ENCODE data around the gene SPACA7. TPM values are rescaled to one million over a fixed set of nuclear protein-coding genes. Genes with fewer than 3 reads are reported as not detected.

Gene SPACA7
- total and polyA plus RNA-seq, 10 of the 15 experiments (the other 5 are each of a cell fraction or from before 2014, with no cell fraction given): not detected

DNA sequence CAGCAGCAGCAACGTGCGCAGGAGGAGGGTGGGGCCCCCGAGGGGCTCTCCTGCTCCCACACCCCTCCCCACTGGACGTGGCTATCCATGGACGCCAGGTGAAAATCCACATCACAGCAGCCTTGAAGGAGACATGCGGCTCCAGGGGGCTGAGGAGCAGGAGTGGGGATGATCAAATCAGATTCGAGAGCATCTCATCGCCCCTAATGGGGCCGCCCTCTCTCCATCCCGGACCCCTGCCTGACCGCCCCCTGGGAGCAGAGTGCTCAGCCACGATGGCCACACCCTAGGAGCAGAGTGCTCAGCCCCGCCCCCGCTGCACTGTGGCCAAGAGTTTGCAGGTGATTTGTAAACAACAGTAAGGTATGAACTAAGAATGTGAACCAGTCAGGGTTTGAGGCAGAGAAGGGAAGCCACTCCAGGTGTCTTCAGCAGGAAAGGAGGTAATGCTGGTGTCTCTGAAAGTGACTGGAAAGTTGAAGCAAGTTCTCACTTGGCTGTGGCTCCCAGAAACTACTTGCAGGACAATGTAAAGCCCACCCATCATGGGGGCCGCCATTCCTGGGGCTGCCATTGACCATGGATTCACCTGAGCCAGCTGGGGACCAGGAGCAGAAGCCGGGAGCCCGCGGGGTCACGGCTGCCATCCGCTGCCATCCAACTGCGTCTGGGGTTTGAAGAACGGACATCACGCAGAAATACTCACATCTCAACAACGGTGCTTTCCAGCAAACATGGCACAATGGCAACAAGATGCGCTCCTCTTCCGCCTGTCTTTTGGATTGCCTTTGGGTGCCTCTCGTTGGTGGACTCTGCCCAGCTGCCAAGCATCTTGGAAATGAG lies 71.8 kb downstream of the SPACA7 start:
- WGBS (ENCODE audit: insufficient coverage, insufficient replicate concordance, low lambda C conversion rate, missing lambda C conversion rate): 52% methylated on average over 27 of the region's 27 CpGs
- H3K9me3 ChIP-seq (replicated peaks; ENCODE audit: control insufficient read depth, insufficient read depth, low read length): no peaks in the 10 kb centered on the region

More for the DNA sequence above, 71.8 kb downstream of the SPACA7 start:
- Histone ChIP-seq H2AFZ (ENCODE audit: control insufficient read depth, low read depth, low read length) (no peak overlapping the region), H3K4me2 (ENCODE audit: control insufficient read depth, insufficient read depth) (no peak overlapping the region), H4K20me1 (ENCODE audit: control insufficient read depth, insufficient read depth) (no peaks in the 10 kb centered on the region), H3K9ac (ENCODE audit: control insufficient read depth, insufficient read depth, low read length) (no peak overlapping the region), H3K79me2 (ENCODE audit: control insufficient read depth, insufficient read depth, low read length) (no peaks in the 10 kb centered on the region), H3K36me3 (ENCODE audit: control insufficient read depth in 2 of 2, insufficient read depth in 2 of 2, low read length in 1 of 2) (no peaks in the 10 kb centered on the region), H3K27ac (ENCODE audit: control insufficient read depth, insufficient read depth) (no peak overlapping the region), H3K4me3 (no peak overlapping the region), H3K4me1 (ENCODE audit: control insufficient read depth, insufficient read depth, low read length) (no peaks in the 10 kb centered on the region), H3K27me3 (replicated peaks in 1 of 2; ENCODE audit: control insufficient read depth in 2 of 2, insufficient read depth in 2 of 2, low read length in 1 of 2) (no peaks in the 10 kb centered on the region)
- CTCF ChIA-PET: interaction anchor here (1.0 to 1.1 kb wide), 2 partner anchors 158 to 160 kb away, joined by 3 read pairs; no protein-coding TSS in a partner anchor
- DNase-seq (ENCODE audit: low read depth, low spot score) (no peak), FAIRE-seq (no peak), ATAC-seq (no peak)
- no TSS peak for BruUV-seq (replicated peaks)
- intact Hi-C loops (cut with micrococcal nuclease; ENCODE audit: unreplicated experiment): loop anchor here (10.0 kb wide), 1 partner anchor 157 kb away; no protein-coding TSS in a partner anchor
- POLR2A ChIA-PET: no interaction called here
- in situ Hi-C loops (cut with MboI): loop anchor here (25.0 kb wide), 1 partner anchor 1361 kb away; no protein-coding TSS in a partner anchor
- RAD21 ChIA-PET (ENCODE audit: unreplicated experiment): no interaction called here
- SMC1A ChIA-PET (ENCODE audit: uncharacterized antibody, unreplicated experiment): no interaction called here
- TF ChIP-seq RAD51 (IDR thresholded peaks at IDR 0.05): no peak
- no peak for TF ChIP-seq TCF3 (IDR thresholded peaks at IDR 0.05; ENCODE audit: borderline replicate concordance, insufficient read depth, low read depth, low read length)
- TF ChIP-seq IKZF1 (conservative IDR thresholded peaks at IDR 0.05): no peak
- no peak for TF ChIP-seq NR2C1 (IDR thresholded peaks at IDR 0.05)
- TF ChIP-seq, protein P1, sequence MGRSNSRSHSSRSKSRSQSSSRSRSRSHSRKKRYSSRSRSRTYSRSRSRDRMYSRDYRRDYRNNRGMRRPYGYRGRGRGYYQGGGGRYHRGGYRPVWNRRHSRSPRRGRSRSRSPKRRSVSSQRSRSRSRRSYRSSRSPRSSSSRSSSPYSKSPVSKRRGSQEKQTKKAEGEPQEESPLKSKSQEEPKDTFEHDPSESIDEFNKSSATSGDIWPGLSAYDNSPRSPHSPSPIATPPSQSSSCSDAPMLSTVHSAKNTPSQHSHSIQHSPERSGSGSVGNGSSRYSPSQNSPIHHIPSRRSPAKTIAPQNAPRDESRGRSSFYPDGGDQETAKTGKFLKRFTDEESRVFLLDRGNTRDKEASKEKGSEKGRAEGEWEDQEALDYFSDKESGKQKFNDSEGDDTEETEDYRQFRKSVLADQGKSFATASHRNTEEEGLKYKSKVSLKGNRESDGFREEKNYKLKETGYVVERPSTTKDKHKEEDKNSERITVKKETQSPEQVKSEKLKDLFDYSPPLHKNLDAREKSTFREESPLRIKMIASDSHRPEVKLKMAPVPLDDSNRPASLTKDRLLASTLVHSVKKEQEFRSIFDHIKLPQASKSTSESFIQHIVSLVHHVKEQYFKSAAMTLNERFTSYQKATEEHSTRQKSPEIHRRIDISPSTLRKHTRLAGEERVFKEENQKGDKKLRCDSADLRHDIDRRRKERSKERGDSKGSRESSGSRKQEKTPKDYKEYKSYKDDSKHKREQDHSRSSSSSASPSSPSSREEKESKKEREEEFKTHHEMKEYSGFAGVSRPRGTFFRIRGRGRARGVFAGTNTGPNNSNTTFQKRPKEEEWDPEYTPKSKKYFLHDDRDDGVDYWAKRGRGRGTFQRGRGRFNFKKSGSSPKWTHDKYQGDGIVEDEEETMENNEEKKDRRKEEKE (IDR thresholded peaks at IDR 0.05): no peak
- no peak for TF ChIP-seq CBX5 (IDR thresholded peaks at IDR 0.05; ENCODE audit: low read depth)
- TF ChIP-seq, protein P2, sequence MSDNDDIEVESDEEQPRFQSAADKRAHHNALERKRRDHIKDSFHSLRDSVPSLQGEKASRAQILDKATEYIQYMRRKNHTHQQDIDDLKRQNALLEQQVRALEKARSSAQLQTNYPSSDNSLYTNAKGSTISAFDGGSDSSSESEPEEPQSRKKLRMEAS (IDR thresholded peaks at IDR 0.05; ENCODE audit: low read depth, low read length): no peak
- no peak for TF ChIP-seq MEF2A (IDR thresholded peaks at IDR 0.05; ENCODE audit: insufficient read depth, low read depth, low read length)
- no peak for TF ChIP-seq ZNF622 (IDR thresholded peaks at IDR 0.05)
- no peak for TF ChIP-seq EED (IDR thresholded peaks at IDR 0.05; ENCODE audit: low read depth)
- no peak for TF ChIP-seq TCF12 (IDR thresholded peaks at IDR 0.05; ENCODE audit: low read depth, low read length)
- TF ChIP-seq BMI1 (IDR thresholded peaks at IDR 0.05; ENCODE audit: borderline replicate concordance): no peak
- no peak for TF ChIP-seq ZNF217 (IDR thresholded peaks at IDR 0.05)
- no peak for TF ChIP-seq SMAD5 (IDR thresholded peaks at IDR 0.05; ENCODE audit: low read depth)
